Left lung (tissue), 10 donors: ENCODE results near the gene SASH1. TPM values are rescaled to one million over a fixed set of nuclear protein-coding genes. Genes with fewer than 3 reads are reported as not detected.

Experiments
- ATAC-seq: fragments of 200-7000 bp; cut with Tn5 transposase; one replicate; pipeline ENCODE4 v1.9.1; 2020; ENCODE audit warnings: moderate library complexity
- DNase-seq, 4 donors: peaks; one replicate each; pipeline ENCODE4 v3.0.0-alpha.2; 2013 to 2020
- H3K27ac ChIP-seq, 2 donors: fragments of 200-600 bp; sonication (generic) in 1 of 2; one replicate each; pipeline versions ENCODE4 v1.5.0 to v1.8.0; 2020 to 2021
- H3K27me3 ChIP-seq, 2 donors: fragments of 200-600 bp; sonication (generic) in 1 of 2; one replicate each; pipeline versions ENCODE4 v1.5.0 to v1.8.0; 2020 to 2021
- H3K36me3 ChIP-seq, 2 donors: fragments of 200-600 bp; sonication (generic) in 1 of 2; one replicate each; pipeline versions ENCODE4 v1.5.0 to v1.8.0; 2020 to 2021
- H3K4me1 ChIP-seq, 2 donors: fragments of 200-600 bp; one replicate each; pipeline ENCODE4 v1.8.0; 2021
- H3K4me3 ChIP-seq, 2 donors: fragments of 200-600 bp; sonication (generic) in 1 of 2; one replicate each; pipeline versions ENCODE4 v1.5.0 to v1.8.0; 2020 to 2021; ENCODE audit warnings: mild to moderate bottlenecking in 1 of 2
- H3K9me3 ChIP-seq, 2 donors: fragments of 200-600 bp; sonication (generic) in 1 of 2; one replicate each; pipeline versions ENCODE4 v1.5.0 to v1.8.0; 2020 to 2021
- intact Hi-C, 2 donors: fragments of 100-400 bp; cut with DNase I; formaldehyde crosslinking; loops; one replicate each; pipeline versions ENCODE4 v1.11.2 to v1.14.2; 2022
- polyA plus RNA-seq, 6 donors: library from polyadenylated mRNA; unstranded; fragments of 120-200 nt; gene quantifications; one replicate each; pipeline ENCODE4 v1.2.1, GENCODE V29; 2013; ENCODE audit not compliant: insufficient read length in 6 of 6
- total RNA-seq, 2 donors: library from RNA; stranded (reverse); fragmentation: NEBNext Ultra II Directional; extraction: Animal tissue kit (Norgen Biotek cat#: 25700); gene quantifications; one replicate each; pipeline ENCODE4 v1.2.1, GENCODE V29; 2021
- TF ChIP-seq, protein P1 (sequence below), 2 donors: fragments of 200-600 bp; sonication (generic) in 1 of 2; IDR thresholded peaks; one replicate each; pipeline versions ENCODE4 v1.5.0 to v1.8.0; 2021; ENCODE audit warnings: antibody characterized with exemption in 2 of 2
- donor health status: DM: no; HTN: yes; CAD: no.
- donor health status: DM: no; HTN: no; CAD: no.

The SASH1 gene
- total and polyA plus RNA-seq, 8 donors: 31.4 to 53.5 (median 34.8) TPM

DNA sequence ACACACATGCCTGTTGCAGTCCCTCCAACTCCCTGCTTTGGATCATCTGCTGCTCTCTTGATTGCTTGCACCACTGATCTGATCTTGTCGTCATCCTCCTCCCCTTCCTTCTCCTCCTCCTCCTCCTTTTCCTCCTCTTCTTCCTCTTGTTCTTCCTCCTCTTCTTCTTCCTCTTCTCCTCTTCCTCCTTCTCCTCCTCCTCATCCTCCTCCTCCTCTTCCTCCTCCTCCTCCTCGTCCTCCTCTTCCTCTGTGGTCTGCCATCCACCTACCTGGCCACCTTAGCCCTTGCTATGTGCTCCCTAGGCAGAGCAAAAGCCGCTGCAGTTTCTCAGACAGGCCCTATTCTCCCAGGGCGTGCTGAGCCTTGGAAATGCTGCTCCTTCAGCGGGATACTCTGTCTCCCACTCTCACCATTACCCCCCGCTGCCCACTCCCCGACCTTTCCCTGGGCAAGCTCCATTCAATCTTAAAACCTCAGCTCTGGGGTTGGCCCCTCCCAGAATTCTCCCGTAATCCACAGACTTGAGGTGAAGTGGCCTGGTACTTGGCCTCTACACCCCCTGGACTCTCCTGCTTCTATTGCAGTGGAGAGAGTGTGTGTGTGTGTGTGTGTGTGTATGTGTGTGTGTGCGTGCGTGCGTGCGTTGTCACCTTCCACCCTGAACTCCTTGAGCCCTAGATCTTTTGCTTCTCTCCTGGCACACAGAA is 105.0 kb downstream of the SASH1 start:
- Histone ChIP-seq H3K4me3 (no peak overlapping the region), H3K36me3 (no peaks in the 10 kb centered on the region), H3K9me3 (no peaks in the 10 kb centered on the region), H3K4me1 (peaks cover 0 to 28% of the 10 kb centered on the region in 2 donors), H3K27ac (no peak overlapping the region), H3K27me3 (no peaks in the 10 kb centered on the region)
- intact Hi-C loops: no loop called here
- no peak for ATAC-seq
- TF ChIP-seq, protein P1, sequence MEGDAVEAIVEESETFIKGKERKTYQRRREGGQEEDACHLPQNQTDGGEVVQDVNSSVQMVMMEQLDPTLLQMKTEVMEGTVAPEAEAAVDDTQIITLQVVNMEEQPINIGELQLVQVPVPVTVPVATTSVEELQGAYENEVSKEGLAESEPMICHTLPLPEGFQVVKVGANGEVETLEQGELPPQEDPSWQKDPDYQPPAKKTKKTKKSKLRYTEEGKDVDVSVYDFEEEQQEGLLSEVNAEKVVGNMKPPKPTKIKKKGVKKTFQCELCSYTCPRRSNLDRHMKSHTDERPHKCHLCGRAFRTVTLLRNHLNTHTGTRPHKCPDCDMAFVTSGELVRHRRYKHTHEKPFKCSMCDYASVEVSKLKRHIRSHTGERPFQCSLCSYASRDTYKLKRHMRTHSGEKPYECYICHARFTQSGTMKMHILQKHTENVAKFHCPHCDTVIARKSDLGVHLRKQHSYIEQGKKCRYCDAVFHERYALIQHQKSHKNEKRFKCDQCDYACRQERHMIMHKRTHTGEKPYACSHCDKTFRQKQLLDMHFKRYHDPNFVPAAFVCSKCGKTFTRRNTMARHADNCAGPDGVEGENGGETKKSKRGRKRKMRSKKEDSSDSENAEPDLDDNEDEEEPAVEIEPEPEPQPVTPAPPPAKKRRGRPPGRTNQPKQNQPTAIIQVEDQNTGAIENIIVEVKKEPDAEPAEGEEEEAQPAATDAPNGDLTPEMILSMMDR (IDR thresholded peaks at IDR 0.05): no peak
- no peak for DNase-seq

DNA sequence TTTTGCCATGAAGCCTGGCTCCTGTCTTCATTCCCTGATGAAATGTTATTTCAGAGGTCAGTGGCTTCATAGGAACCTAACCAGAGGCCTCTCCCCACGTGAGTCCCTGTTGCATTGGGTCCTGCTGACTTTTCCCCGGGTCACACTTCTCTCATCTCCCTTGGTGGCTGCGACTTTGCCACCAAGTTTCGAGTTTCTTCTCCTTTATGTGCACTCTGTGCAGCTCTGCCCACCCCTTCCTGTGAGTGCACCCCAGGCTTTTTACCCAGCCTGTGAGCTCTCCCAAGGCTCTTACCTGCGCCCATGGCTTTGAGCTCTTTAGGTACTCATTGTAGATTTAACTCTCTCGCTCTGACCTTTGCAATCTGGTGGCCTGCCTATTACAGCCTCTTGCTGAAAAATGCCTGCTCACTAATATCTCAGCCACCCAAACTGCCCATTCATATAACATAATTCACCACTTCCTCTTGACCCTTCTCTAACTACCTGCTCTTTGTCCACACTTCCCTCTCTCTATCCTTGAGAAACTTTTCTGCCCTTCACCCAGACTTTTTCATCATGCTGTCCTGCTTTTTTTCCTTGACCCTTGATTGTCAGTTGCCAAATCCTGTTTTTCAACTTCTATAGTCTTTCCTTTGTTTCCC is 105.9 kb downstream of the SASH1 start:
- peaks cover 0 to 28% of the 10 kb centered on the region in 2 donors for H3K4me1 ChIP-seq
- ATAC-seq: peak; percentile 29
- no peak for DNase-seq
- H3K9me3 ChIP-seq: no peaks in the 10 kb centered on the region
- no peaks in the 10 kb centered on the region for H3K27me3 ChIP-seq
- H3K4me3 ChIP-seq: no peak overlapping the region
- H3K36me3 ChIP-seq: no peaks in the 10 kb centered on the region
- H3K27ac ChIP-seq: peak overlapping the region in 1 of 2 donors; percentile 28
- intact Hi-C loops: no loop called here
- TF ChIP-seq, protein P1 (IDR thresholded peaks at IDR 0.05): no peak

DNA sequence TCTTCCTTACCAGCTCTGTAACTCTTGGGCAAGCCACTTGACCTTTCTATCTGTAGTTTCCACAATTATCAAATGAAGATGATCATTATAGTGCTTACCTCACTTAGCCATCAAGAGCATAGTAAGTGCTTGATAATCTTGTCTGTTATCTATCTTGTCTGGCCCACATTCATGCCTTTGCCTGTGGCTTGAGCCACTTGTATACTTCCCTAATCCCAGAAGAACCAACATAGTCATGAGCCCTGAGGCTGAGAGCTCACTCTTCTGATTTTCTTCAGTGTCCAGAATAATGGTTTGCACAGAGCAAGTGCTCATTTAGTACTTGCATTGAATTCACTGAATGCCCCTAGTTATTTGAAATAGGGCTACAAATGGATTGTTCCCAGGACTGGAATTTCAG is 108.2 kb downstream of the SASH1 start:
- intact Hi-C loops: no loop called here
- no peak for DNase-seq
- Histone ChIP-seq H3K9me3 (no peaks in the 10 kb centered on the region), H3K27ac (no peak overlapping the region), H3K27me3 (no peaks in the 10 kb centered on the region), H3K36me3 (no peaks in the 10 kb centered on the region), H3K4me1 (peaks cover 0 to 33% of the 10 kb centered on the region in 2 donors), H3K4me3 (no peak overlapping the region)
- ATAC-seq: no peak
- TF ChIP-seq, protein P1 (IDR thresholded peaks at IDR 0.05): no peak

DNA sequence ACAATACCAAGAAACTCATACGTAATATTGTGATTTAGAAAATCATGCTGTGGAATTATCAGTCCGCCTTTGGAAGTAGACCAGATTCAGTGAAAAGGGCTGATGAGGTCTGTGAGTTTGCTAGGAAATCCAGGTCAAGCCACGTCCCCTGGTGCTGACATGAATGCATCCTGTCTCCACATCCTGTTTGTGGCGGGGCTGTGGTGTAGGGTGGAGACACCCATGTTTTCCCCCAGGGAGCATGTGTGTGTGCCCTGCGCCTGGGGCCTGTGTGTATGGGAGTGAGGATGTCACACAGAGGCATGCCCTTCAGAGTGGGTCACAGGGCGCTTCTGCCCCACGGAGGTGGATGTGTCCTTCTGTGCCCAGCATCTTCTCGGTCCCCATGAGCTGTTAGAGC is 109.1 kb downstream of the SASH1 start:
- Histone ChIP-seq H3K27ac (peak overlapping the region; percentile 1 to 33), H3K9me3 (no peaks in the 10 kb centered on the region), H3K36me3 (no peaks in the 10 kb centered on the region), H3K4me3 (no peak overlapping the region), H3K27me3 (no peaks in the 10 kb centered on the region), H3K4me1 (peaks cover 0 to 33% of the 10 kb centered on the region in 2 donors)
- ATAC-seq (no peak), DNase-seq (no peak)
- TF ChIP-seq, protein P1 (IDR thresholded peaks at IDR 0.05): no peak
- intact Hi-C loops: no loop called here

DNA sequence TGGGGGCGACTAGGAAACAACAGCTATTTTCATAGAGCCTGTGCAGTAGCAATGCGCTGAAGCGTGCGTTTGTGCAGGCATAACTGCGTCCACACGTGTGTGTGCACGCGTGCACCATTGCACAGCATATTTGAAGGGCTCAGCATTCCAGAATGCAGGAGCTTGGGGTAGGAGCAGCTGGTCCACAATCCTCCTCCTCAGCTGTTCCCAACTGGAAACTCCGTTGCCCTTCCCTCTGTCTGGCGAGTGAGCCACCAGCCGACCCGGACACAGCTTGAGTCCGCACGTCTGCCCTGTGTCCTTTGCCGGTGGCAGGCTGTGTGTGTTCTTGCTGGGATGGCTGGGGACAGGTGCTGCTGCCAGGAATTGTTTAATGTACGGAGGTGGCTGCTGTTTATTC is 110.2 kb downstream of the SASH1 start:
- DNase-seq: no peak
- Histone ChIP-seq H3K4me3 (no peak overlapping the region), H3K9me3 (no peaks in the 10 kb centered on the region), H3K4me1 (peaks cover 0 to 34% of the 10 kb centered on the region in 2 donors), H3K36me3 (no peaks in the 10 kb centered on the region), H3K27me3 (no peaks in the 10 kb centered on the region), H3K27ac (peak overlapping the region in 1 of 2 donors; percentile 1)
- ATAC-seq: no peak
- intact Hi-C loops: no loop called here
- TF ChIP-seq, protein P1 (IDR thresholded peaks at IDR 0.05): no peak
